Cardiac fibroblast (primary cell): ENCODE data around the gene DPCD.

Source experiments
- DNase-seq, 2 donors: peaks; one replicate each; pipeline versions ENCODE4 v3.0.0 to v3.0.0-alpha.2; 2010; ENCODE audit warnings: low read depth in 2 of 2
- H3K4me3 ChIP-seq, 2 donors: replicated peaks in 1 of 2; 1 replicate in 1 of 2; 2 replicates in 1 of 2; pipeline ENCODE4 v1.5.1; 2011; ENCODE audit warnings: low read depth in 2 of 2, low read length in 2 of 2, mild to moderate bottlenecking in 2 of 2, moderate library complexity in 1 of 2
- TF ChIP-seq, protein P1 (sequence below): IDR thresholded peaks from one replicate; pipeline ENCODE4 v1.5.1; 2011; ENCODE audit warnings: low read depth, mild to moderate bottlenecking, low read length, inconsistent platforms

Gene DPCD

DNA sequence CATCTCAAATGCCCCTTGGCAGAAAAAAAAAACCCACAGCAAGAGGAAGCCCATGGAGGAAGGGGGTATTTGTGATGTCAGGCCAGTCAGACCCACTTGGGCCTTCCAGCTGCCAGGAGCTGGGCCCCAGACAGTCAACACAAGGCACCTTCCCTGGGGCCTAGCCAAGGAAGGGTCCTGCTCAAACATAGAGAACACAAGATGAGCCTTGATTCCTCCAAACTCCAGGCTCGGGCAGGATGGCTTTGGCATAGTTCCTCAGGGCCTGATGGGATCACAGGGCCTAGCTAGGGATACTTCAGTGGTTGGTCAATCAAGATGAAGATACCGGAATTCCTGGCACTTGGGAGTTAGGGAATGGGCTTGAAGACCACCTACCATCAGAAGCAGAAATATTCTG, 30.8 kb downstream of the DPCD start:
- DNase-seq: no peak
- no peak overlapping the region for H3K4me3 ChIP-seq
- TF ChIP-seq, protein P1, sequence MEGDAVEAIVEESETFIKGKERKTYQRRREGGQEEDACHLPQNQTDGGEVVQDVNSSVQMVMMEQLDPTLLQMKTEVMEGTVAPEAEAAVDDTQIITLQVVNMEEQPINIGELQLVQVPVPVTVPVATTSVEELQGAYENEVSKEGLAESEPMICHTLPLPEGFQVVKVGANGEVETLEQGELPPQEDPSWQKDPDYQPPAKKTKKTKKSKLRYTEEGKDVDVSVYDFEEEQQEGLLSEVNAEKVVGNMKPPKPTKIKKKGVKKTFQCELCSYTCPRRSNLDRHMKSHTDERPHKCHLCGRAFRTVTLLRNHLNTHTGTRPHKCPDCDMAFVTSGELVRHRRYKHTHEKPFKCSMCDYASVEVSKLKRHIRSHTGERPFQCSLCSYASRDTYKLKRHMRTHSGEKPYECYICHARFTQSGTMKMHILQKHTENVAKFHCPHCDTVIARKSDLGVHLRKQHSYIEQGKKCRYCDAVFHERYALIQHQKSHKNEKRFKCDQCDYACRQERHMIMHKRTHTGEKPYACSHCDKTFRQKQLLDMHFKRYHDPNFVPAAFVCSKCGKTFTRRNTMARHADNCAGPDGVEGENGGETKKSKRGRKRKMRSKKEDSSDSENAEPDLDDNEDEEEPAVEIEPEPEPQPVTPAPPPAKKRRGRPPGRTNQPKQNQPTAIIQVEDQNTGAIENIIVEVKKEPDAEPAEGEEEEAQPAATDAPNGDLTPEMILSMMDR: no peak

- no peak overlapping the region for H3K4me3 ChIP-seq
- TF ChIP-seq, protein P1: no peak
- no peak for DNase-seq
These were observed 31.9 kb downstream of the DPCD start for GRCh38 chr10:101619983-101620382.

DNA sequence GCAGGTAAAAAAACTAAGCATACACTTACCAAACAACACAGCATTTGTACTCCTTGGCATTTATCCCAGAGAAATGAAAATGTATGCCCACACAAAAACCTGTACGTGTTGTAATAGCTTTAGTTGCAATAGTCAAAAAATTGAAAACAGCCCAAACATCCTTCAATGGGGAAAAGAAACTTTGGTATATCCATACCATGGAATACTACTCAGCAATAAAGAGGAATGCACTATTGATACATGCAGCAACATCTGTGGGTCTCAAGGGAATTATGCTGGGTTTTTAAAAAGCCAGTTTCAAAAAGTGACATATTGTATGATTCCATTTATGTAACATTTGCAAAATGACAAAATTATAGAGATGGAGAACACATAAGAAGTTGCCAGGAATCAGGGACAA, 35.4 kb downstream of the DPCD start:
- H3K4me3 ChIP-seq: no peak overlapping the region
- no peak for DNase-seq
- TF ChIP-seq, protein P1: no peak

- TF ChIP-seq, protein P1: no peak
- DNase-seq: peak; percentile 13 to 54
- no peak overlapping the region for H3K4me3 ChIP-seq
These were observed 36.5 kb downstream of the DPCD start for GRCh38 chr10:101624526-101625102.

- H3K4me3 ChIP-seq: no peak overlapping the region
- no peak for DNase-seq
These were observed 37.8 kb downstream of the DPCD start for GRCh38 chr10:101625821-101626412.

DNA sequence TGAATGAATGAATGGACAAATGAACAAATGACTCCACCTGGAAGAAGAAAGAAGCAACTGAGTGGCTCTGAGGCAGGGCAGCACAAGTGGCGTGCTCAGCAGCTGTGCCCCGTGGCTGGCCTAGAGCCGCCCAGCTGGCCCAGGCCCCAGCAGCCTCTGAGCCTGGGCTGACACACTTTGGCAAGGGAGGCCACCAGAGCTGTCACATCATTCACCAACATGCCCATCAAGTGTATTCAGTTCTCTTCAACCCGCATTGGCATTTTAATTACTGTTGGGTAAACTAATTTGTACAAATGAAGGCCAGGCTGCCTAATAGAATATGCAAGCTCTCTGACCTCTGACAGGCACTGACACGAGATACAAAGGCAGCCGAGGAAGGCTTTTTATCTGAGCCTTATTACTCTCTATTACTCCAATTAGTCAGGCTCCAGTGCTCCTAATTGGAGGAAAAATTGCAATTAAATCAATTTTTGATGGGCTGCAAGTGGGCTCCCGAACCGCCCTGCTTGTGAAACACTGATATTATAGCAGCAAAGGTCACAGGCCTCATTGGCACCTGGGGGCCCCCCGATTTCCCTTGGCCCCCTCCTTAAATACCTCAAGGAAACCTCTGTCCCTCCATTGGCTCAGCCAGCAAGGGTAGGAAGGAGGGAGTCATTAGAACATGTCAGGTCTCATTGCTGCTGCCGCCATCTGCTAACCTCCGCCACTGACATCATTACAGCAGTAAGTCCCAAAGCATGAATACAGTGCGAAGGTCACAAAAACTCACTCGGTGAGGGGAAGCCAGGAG, 41.9 kb downstream of the DPCD start:
- DNase-seq: no peak
- TF ChIP-seq, protein P1: no peak
- no peak overlapping the region for H3K4me3 ChIP-seq

More at GRCh38 chr10:101625821-101626412, 37.8 kb downstream of the DPCD start:
- TF ChIP-seq, protein P1: no peak
